Adrenal gland (tissue), 12 donors: ENCODE results near the gene ERC2. TPM values are rescaled to one million over a fixed set of nuclear protein-coding genes. Genes with fewer than 3 reads are reported as not detected.

ENCODE experiments used
- DNase-seq, 7 donors: peaks; one replicate each; pipeline ENCODE4 v3.0.0-alpha.2; 2019 to 2020
- H3K27ac ChIP-seq, 5 donors: fragments of 200-600 bp; sonication (generic) in 4 of 5; 1 replicate in 3 of 5; 2 replicates in 2 of 5; pipeline versions ENCODE4 v1.5.1 to v1.8.0; 2016 to 2020; ENCODE audit warnings: mild to moderate bottlenecking in 1 of 5
- H3K27me3 ChIP-seq: fragments of 200-600 bp; 2 replicates; pipeline ENCODE4 v1.8.0; 2021
- H3K36me3 ChIP-seq, 2 donors: fragments of 200-600 bp; replicated peaks in 1 of 2; 1 replicate in 1 of 2; 2 replicates in 1 of 2; pipeline versions ENCODE4 v1.5.1 to v1.8.0; 2018 to 2022
- H3K4me1 ChIP-seq, 2 donors: fragments of 200-600 bp; replicated peaks in 1 of 2; 1 replicate in 1 of 2; 2 replicates in 1 of 2; pipeline versions ENCODE4 v1.5.1 to v1.8.0; 2018 to 2021
- H3K4me3 ChIP-seq, 4 donors: fragments of 200-600 bp; sonication (generic) in 3 of 4; one replicate each; pipeline ENCODE4 v1.5.1; 2016 to 2018
- H3K9me3 ChIP-seq, 3 donors: fragments of 200-600 bp; sonication (generic) in 1 of 3; replicated peaks in 1 of 3; 1 replicate in 2 of 3; 2 replicates in 1 of 3; pipeline versions ENCODE4 v1.5.1 to v1.8.0; 2016 to 2021
- POLR2A ChIP-seq, 2 donors: fragments of 450-650 bp; IDR thresholded peaks; one replicate each; pipeline ENCODE4 v1.6.1; 2017; ENCODE audit warnings: antibody characterized with exemption in 2 of 2, mild to moderate bottlenecking in 2 of 2, moderate library complexity in 1 of 2
- WGBS, 4 donors: extraction: QIAGEN DNeasy Blood & Tissue Kit in 2 of 4; methylation state at CpG; one replicate each; pipeline versions ENCODE4 v1.1.5 to v1.1.7; 2013 to 2017; 5-methylcytosine and 5-hydroxymethylcytosine counted together
- intact Hi-C, 2 donors: fragments of 100-400 bp; cut with DNase I; formaldehyde crosslinking; loops; one replicate each; pipeline versions ENCODE4 v1.14.1 to v1.15.0; 2022 to 2023
- polyA plus RNA-seq, 3 donors: library from polyadenylated mRNA; stranded (reverse); fragments of 200-250 nt in 2 of 3; fragments of 350-450 nt in 1 of 3; fragmentation: Illumina TruSeq in 1 of 3; extraction: RNeasy Lipid Tissue Mini Kit (QIAGEN cat#74804) in 1 of 3; gene quantifications; one replicate each; pipeline ENCODE4 v1.2.3, GENCODE V29; 2013 to 2014
- total RNA-seq, 9 donors: library from RNA; depleted of rRNA in 4 of 9; stranded (reverse); fragments of >200 nt in 4 of 9; fragments of 120-200 nt in 1 of 9; fragmentation: NEBNext Ultra II Directional in 1 of 9; extraction: Animal tissue kit (Norgen Biotek cat#: 25700) in 1 of 9; gene quantifications; one replicate each; pipeline versions ENCODE4 v1.1.0 to v1.2.4, GENCODE V29; 2013 to 2023
- TF ChIP-seq, protein P1 (sequence below), 6 experiments: fragments of 450-650 bp in 4 of 6; fragments of 200-600 bp in 2 of 6; sonication (generic) in 1 of 6; IDR thresholded peaks; 1 replicate in 5 of 6; 2 replicates in 1 of 6; pipeline versions ENCODE4 v1.5.1 to v1.8.0; 2016 to 2021; ENCODE audit warnings: antibody characterized with exemption in 6 of 6, mild to moderate bottlenecking in 2 of 6, moderate library complexity in 1 of 6
- donor health status: healthy with polysubstance abuse.
- donor health status: Bipolar disorder and iron deficiency.
- donor health status: DM: yes; HTN: yes; CAD: no.
- donor health status: DM: no; HTN: no; CAD: no.
- donor health status: DM: no; HTN: no; CAD: no.
- donor health status: DM: yes; HTN: yes; CAD: no.

Gene ERC2
- total and polyA plus RNA-seq, 12 donors = 0.47 to 5.8 (median 1.5) TPM

DNA sequence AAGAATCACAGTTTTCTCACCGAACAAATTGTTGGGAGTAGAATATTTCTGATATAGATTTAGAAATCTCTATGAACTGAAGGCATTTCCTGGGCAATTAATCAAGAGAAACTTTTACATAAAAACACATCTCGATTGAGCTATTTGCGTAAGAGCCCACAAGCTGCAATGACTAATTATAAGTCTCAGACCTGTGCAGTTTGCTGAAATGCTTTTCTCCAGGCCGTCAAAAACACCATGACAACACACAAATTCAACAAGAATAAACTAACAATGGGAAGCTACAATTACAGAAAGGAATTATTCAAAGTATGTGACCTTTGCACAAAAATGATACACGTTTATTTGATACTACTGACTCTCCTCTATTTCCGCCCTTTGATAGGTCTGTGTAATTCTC lies 499.9 kb downstream of the ERC2 start:
- Histone ChIP-seq H3K27me3 (no peaks in the 10 kb centered on the region), H3K4me1 (no peaks in the 10 kb centered on the region), H3K9me3 (no peaks in the 10 kb centered on the region), H3K4me3 (no peak overlapping the region), H3K36me3 (no peaks in the 10 kb centered on the region), H3K27ac (no peak overlapping the region)
- TF ChIP-seq, protein P1, sequence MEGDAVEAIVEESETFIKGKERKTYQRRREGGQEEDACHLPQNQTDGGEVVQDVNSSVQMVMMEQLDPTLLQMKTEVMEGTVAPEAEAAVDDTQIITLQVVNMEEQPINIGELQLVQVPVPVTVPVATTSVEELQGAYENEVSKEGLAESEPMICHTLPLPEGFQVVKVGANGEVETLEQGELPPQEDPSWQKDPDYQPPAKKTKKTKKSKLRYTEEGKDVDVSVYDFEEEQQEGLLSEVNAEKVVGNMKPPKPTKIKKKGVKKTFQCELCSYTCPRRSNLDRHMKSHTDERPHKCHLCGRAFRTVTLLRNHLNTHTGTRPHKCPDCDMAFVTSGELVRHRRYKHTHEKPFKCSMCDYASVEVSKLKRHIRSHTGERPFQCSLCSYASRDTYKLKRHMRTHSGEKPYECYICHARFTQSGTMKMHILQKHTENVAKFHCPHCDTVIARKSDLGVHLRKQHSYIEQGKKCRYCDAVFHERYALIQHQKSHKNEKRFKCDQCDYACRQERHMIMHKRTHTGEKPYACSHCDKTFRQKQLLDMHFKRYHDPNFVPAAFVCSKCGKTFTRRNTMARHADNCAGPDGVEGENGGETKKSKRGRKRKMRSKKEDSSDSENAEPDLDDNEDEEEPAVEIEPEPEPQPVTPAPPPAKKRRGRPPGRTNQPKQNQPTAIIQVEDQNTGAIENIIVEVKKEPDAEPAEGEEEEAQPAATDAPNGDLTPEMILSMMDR (IDR thresholded peaks at IDR 0.05) = no peak
- TF ChIP-seq POLR2A (IDR thresholded peaks at IDR 0.05) = no peak
- intact Hi-C loops = no loop called here
- 51 to 63% (median 58%) methylated on average over 6 of the region's 6 CpGs for WGBS, 4 donors
- DNase-seq = no peak

DNA sequence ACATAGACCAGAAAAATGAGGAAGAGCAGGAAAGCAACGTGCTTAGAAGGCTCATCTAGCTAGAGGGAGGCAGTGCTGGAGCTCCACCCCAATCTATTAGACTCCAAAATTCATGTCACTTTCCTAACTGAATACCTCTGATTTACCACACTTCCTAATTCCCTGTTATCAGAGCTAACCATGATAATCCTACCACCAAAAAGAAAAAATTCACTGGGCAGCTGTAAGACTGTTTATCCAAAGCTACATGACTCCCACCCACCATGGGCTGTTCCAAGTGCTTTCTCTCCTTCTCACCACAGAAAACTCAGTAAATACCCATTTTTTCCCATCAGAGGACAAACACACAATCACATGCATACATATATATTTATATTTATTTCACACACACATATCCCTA lies 501.7 kb downstream of the ERC2 start:
- WGBS, 4 donors = 63 to 78% (median 69%) methylated on average over 1 of the region's 1 CpG
- intact Hi-C loops = no loop called here
- TF ChIP-seq, protein P1 (IDR thresholded peaks at IDR 0.05) = no peak
- TF ChIP-seq POLR2A (IDR thresholded peaks at IDR 0.05) = no peak
- no peaks in the 10 kb centered on the region for H3K4me1 ChIP-seq
- no peaks in the 10 kb centered on the region for H3K9me3 ChIP-seq
- H3K4me3 ChIP-seq = no peak overlapping the region
- DNase-seq = no peak
- H3K36me3 ChIP-seq = no peaks in the 10 kb centered on the region
- H3K27ac ChIP-seq = no peak overlapping the region
- no peaks in the 10 kb centered on the region for H3K27me3 ChIP-seq

DNA sequence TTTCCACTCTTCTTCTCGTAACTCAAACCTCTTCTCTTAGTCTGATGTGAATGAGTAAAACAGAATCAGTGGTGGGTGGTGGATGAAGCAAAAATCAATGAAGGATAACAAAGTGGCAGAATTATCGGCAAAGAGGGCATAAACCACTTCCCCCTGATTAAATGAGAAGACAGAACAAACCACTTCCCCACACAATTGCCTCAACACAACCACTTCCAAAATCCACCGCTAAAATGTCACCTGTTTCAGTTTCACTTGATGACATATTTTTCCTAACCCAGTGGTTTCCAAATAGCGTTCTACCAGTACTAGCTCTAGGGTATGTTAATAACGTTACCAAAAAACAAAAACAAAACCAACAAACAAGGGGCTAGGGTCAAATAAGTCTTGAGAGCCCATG lies 502.5 kb downstream of the ERC2 start:
- intact Hi-C loops = no loop called here
- Histone ChIP-seq H3K4me3 (no peak overlapping the region), H3K9me3 (no peaks in the 10 kb centered on the region), H3K36me3 (no peaks in the 10 kb centered on the region), H3K27ac (no peak overlapping the region), H3K4me1 (no peaks in the 10 kb centered on the region), H3K27me3 (no peaks in the 10 kb centered on the region)
- WGBS, 4 donors = 77 to 83% (median 80%) methylated on average over 5 of the region's 5 CpGs
- TF ChIP-seq, protein P1 (IDR thresholded peaks at IDR 0.05) = no peak
- TF ChIP-seq POLR2A (IDR thresholded peaks at IDR 0.05) = no peak
- no peak for DNase-seq

- no peaks in the 10 kb centered on the region for H3K9me3 ChIP-seq
- H3K27me3 ChIP-seq = no peaks in the 10 kb centered on the region
- H3K27ac ChIP-seq = no peak overlapping the region
- H3K4me1 ChIP-seq = no peaks in the 10 kb centered on the region
- intact Hi-C loops = no loop called here
- no peak overlapping the region for H3K4me3 ChIP-seq
- WGBS, 4 donors = 54 to 60% (median 57%) methylated on average over 2 of the region's 2 CpGs
- no peaks in the 10 kb centered on the region for H3K36me3 ChIP-seq
- TF ChIP-seq, protein P1 (IDR thresholded peaks at IDR 0.05) = no peak
- no peak for TF ChIP-seq POLR2A (IDR thresholded peaks at IDR 0.05)
- DNase-seq = no peak
These were observed 503.7 kb downstream of the ERC2 start for GRCh38 chr3:55964491-55964985.
